ENCODE results near the gene CNOT6. TPM values are rescaled to one million over a fixed set of nuclear protein-coding genes. Genes with fewer than 3 reads are reported as not detected.

CNOT6 gene
- total and polyA plus RNA-seq, 8 donors, result 3.8 to 14.1 (median 5.9) TPM

- WGBS, 2 donors, result 80 to 85% methylated on average over 35 to 36 of the region's 36 CpGs
- FAIRE-seq (no peak), DNase-seq (peak in 3 of 6 donors; percentile 5 to 46 (median 11)), ATAC-seq (no peak)
- Histone ChIP-seq H3K4me3 (no peak overlapping the region), H3K27ac (no peak overlapping the region), H3K9me3 (no peaks in the 10 kb centered on the region), H3K27me3 (no peaks in the 10 kb centered on the region), H3K4me1 (no peaks in the 10 kb centered on the region), H3K36me3 (no peaks in the 10 kb centered on the region)
- no peak for TF ChIP-seq CTCF (IDR thresholded peaks at IDR 0.05)
- intact Hi-C loops (cut with DNase I), result no loop called here
Observed at GRCh38 chr5:180601591-180602480, 107.7 kb downstream of the CNOT6 start.

GRCh38 chr5:180602481-180603075, 108.4 kb downstream of the CNOT6 start:
- Histone ChIP-seq H3K27me3 (no peaks in the 10 kb centered on the region), H3K9me3 (no peaks in the 10 kb centered on the region), H3K4me1 (no peaks in the 10 kb centered on the region), H3K36me3 (no peaks in the 10 kb centered on the region), H3K4me3 (no peak overlapping the region), H3K27ac (no peak overlapping the region)
- no peak for TF ChIP-seq CTCF (IDR thresholded peaks at IDR 0.05)
- no peak for FAIRE-seq
- no peak for DNase-seq
- intact Hi-C loops (cut with DNase I), result no loop called here
- 73 to 76% methylated on average over 15 of the region's 15 CpGs for WGBS, 2 donors
- no peak for ATAC-seq

- H3K27ac ChIP-seq, result no peak overlapping the region
- intact Hi-C loops (cut with DNase I), result no loop called here
Observed at GRCh38 chr5:180603076-180603594, 109.0 kb downstream of the CNOT6 start.

GRCh38 chr5:180604271-180604670, 110.1 kb downstream of the CNOT6 start:
- FAIRE-seq (no peak), ATAC-seq (no peak), DNase-seq (peak in 1 of 6 donors; percentile 6)
- TF ChIP-seq CTCF (IDR thresholded peaks at IDR 0.05), result no peak
- Histone ChIP-seq H3K4me1 (no peaks in the 10 kb centered on the region), H3K27me3 (no peaks in the 10 kb centered on the region), H3K36me3 (no peaks in the 10 kb centered on the region), H3K27ac (no peak overlapping the region), H3K9me3 (no peaks in the 10 kb centered on the region), H3K4me3 (no peak overlapping the region)
- intact Hi-C loops (cut with DNase I), result no loop called here
- 75 to 79% methylated on average over 13 of the region's 13 CpGs for WGBS, 2 donors

More at GRCh38 chr5:180603076-180603594, 109.0 kb downstream of the CNOT6 start:
- no peak overlapping the region for H3K4me3 ChIP-seq
- ATAC-seq (no peak), FAIRE-seq (no peak), DNase-seq (peak in 3 of 6 donors; percentile 10 to 58 (median 55))
- 91 to 92% methylated on average over 19 of the region's 19 CpGs for WGBS, 2 donors
- no peaks in the 10 kb centered on the region for H3K27me3 ChIP-seq
- no peaks in the 10 kb centered on the region for H3K9me3 ChIP-seq
- H3K36me3 ChIP-seq, result no peaks in the 10 kb centered on the region
- H3K4me1 ChIP-seq, result no peaks in the 10 kb centered on the region
- TF ChIP-seq CTCF (IDR thresholded peaks at IDR 0.05), result no peak

Data from pancreas (tissue), 10 donors.